Smooth muscle cell (in vitro differentiated cells): ENCODE data around the gene MICALL2. TPM values are rescaled to one million over a fixed set of nuclear protein-coding genes. Genes with fewer than 3 reads are reported as not detected.

Experiments
- DNase-seq: peaks from one replicate; lab custom pipeline; 2025; ENCODE audit not compliant: unreplicated experiment; lab: John Stamatoyannopoulos, UW
- H2AFZ ChIP-seq: fragments of 200-600 bp; sonication (generic); 2 replicates; pipeline ENCODE4 v1.6.0; 2016; ENCODE audit warnings: antibody characterized with exemption, low read depth, mild to moderate bottlenecking
- H3F3A ChIP-seq: fragments of 200-600 bp; sonication (generic); 2 replicates; pipeline ENCODE4 v1.6.0; 2017; ENCODE audit warnings: antibody characterized with exemption, low read depth
- H3K27ac ChIP-seq: fragments of 200-600 bp; sonication (generic); 2 replicates; pipeline ENCODE4 v1.5.1; 2016; ENCODE audit warnings: low read depth, mild to moderate bottlenecking
- H3K27me3 ChIP-seq: fragments of 200-600 bp; sonication (generic); 2 replicates; pipeline ENCODE4 v1.6.1; 2016; ENCODE audit warnings: low read depth, mild to moderate bottlenecking
- H3K36me3 ChIP-seq: fragments of 200-600 bp; sonication (generic); 2 replicates; pipeline ENCODE4 v1.5.1; 2016; ENCODE audit warnings: low read depth
- H3K4me1 ChIP-seq: fragments of 200-600 bp; sonication (generic); 2 replicates; pipeline ENCODE4 v1.5.1; 2016; ENCODE audit warnings: low read depth
- H3K4me2 ChIP-seq: fragments of 200-600 bp; sonication (generic); 2 replicates; pipeline ENCODE4 v1.6.0; 2016; ENCODE audit warnings: mild to moderate bottlenecking
- H3K4me3 ChIP-seq: fragments of 200-600 bp; sonication (generic); 2 replicates; pipeline ENCODE4 v1.5.1; 2016; ENCODE audit warnings: mild to moderate bottlenecking
- H3K79me2 ChIP-seq: fragments of 200-600 bp; sonication (generic); 2 replicates; pipeline ENCODE4 v1.6.0; 2016; ENCODE audit warnings: low read depth, mild to moderate bottlenecking
- H3K9ac ChIP-seq: fragments of 200-600 bp; sonication (generic); 2 replicates; pipeline ENCODE4 v1.6.0; 2016; ENCODE audit warnings: low read depth
- H3K9me3 ChIP-seq: fragments of 200-600 bp; sonication (generic); replicated peaks from 2 replicates; pipeline ENCODE4 v1.5.1; 2016; ENCODE audit warnings: low read depth
- H4K20me1 ChIP-seq: fragments of 200-600 bp; sonication (generic); 2 replicates; pipeline ENCODE4 v1.6.0; 2016; ENCODE audit warnings: low read depth
- CTCF ChIP-seq: fragments of 200-600 bp; sonication (generic); IDR thresholded peaks from 2 replicates; pipeline ENCODE4 v1.5.1; 2017; ENCODE audit warnings: borderline replicate concordance, mild to moderate bottlenecking, antibody characterized with exemption; ENCODE audit not compliant: insufficient read depth, poor library complexity, severe bottlenecking
- WGBS: methylation state at CpG from one replicate; pipeline ENCODE4 v1.1.7; 2016; ENCODE audit warnings: low lambda C conversion rate; 5-methylcytosine and 5-hydroxymethylcytosine counted together
- polyA plus RNA-seq: library from polyadenylated mRNA; unstranded; fragments of >200 nt; fragmentation: Nextera tagmentation; extraction: Ambion mirVana; gene quantifications from 2 replicates; pipeline ENCODE4 v1.2.1, GENCODE V29; 2016
- total RNA-seq: library from RNA; depleted of rRNA; stranded (reverse); fragments of >200 nt; gene quantifications from 2 replicates; pipeline ENCODE4 v1.2.3, GENCODE V29; 2014

MICALL2 gene
- total and polyA plus RNA-seq, 2 experiments from 2014 or later, result 4.2 to 18.9 TPM

GRCh38 chr7:1400371-1400770 lies 58.9 kb downstream of the MICALL2 start:
- no peak overlapping the region for H2AFZ ChIP-seq
- 60% methylated on average over 11 of the region's 11 CpGs for WGBS
- H3K9me3 ChIP-seq, result no peaks in the 10 kb centered on the region
- TF ChIP-seq CTCF, result no peak
- no peak for DNase-seq
- H3K27ac ChIP-seq, result no peak overlapping the region
- H3K36me3 ChIP-seq, result no peaks in the 10 kb centered on the region
- H3K4me2 ChIP-seq, result no peak overlapping the region
- H4K20me1 ChIP-seq, result no peaks in the 10 kb centered on the region
- H3K4me1 ChIP-seq, result no peaks in the 10 kb centered on the region
- no peaks in the 10 kb centered on the region for H3F3A ChIP-seq
- H3K27me3 ChIP-seq, result peaks cover 49% of the 10 kb centered on the region
- H3K9ac ChIP-seq, result no peak overlapping the region
- H3K79me2 ChIP-seq, result no peaks in the 10 kb centered on the region
- no peak overlapping the region for H3K4me3 ChIP-seq

- no peak overlapping the region for H3K9ac ChIP-seq
- 66% methylated on average over 12 of the region's 12 CpGs for WGBS
- no peaks in the 10 kb centered on the region for H3K4me1 ChIP-seq
- peaks cover 25% of the 10 kb centered on the region for H3K27me3 ChIP-seq
- DNase-seq, result no peak
- TF ChIP-seq CTCF, result no peak
- no peak overlapping the region for H3K27ac ChIP-seq
- H3K79me2 ChIP-seq, result no peaks in the 10 kb centered on the region
- H3K9me3 ChIP-seq, result no peaks in the 10 kb centered on the region
- no peak overlapping the region for H3K4me2 ChIP-seq
- no peak overlapping the region for H3K4me3 ChIP-seq
- no peaks in the 10 kb centered on the region for H3K36me3 ChIP-seq
- H2AFZ ChIP-seq, result no peak overlapping the region
- H3F3A ChIP-seq, result no peaks in the 10 kb centered on the region
- no peaks in the 10 kb centered on the region for H4K20me1 ChIP-seq
Measured at GRCh38 chr7:1397491-1398327, 61.6 kb downstream of the MICALL2 start.

- Histone ChIP-seq H3K9ac (no peak overlapping the region), H3K79me2 (no peaks in the 10 kb centered on the region), H3K4me3 (no peak overlapping the region), H3K4me2 (no peak overlapping the region), H3K27me3 (peaks cover 12% of the 10 kb centered on the region), H2AFZ (no peak overlapping the region), H3K27ac (no peak overlapping the region), H4K20me1 (no peaks in the 10 kb centered on the region), H3K9me3 (no peaks in the 10 kb centered on the region), H3K4me1 (no peaks in the 10 kb centered on the region), H3F3A (no peaks in the 10 kb centered on the region), H3K36me3 (no peaks in the 10 kb centered on the region)
- no peak for TF ChIP-seq CTCF
- WGBS, result 91% methylated on average over 7 of the region's 7 CpGs
- DNase-seq, result no peak
Measured at GRCh38 chr7:1396195-1396594, 63.1 kb downstream of the MICALL2 start.
